Medulla oblongata (tissue), 1 donor: ENCODE measurements around the gene SLC35F3.

Experiments used
- DNase-seq: peaks from one replicate; pipeline ENCODE4 v3.0.0-alpha.2; 2015; ENCODE audit errors: extremely low spot score

SLC35F3 gene

DNA sequence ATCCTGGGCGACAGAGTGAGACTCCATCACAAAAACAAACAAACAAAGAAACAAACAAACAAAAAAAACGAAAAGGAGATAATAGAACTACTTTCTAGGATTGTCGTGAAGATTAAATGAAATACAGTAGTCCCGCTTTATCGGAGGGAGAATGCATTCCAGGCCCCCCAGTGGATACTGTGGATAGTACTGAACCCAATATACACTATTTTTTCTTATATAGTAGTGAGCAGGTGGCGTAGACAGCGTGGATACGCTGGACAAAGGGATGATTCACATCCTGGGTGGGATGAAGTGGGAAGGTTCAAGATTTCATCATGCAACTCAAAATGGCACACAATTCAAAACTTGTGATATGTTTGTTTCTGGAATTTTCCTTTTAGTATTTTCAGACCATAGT is 8.0 kb downstream of the SLC35F3 start:
- DNase-seq: no peak

DNA sequence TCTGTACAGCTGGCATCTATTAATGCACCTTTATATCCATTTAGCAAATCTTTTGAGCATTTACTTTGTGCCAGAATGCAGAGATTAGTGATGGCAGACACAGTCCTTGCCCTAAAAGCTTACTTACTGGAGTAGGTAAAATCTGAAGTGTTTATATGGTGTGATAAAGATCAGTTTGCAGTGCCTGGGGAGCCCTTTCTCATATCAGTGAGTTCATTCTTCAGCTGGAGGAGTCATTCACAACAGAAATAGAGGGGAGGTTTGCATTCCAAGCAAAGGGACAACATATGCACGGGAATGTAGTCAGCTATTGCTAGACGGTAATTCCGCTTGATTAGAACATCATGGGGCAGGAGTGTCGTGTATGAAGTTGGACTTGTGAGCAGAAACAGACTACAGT is 8.4 kb downstream of the SLC35F3 start:
- DNase-seq: no peak

DNA sequence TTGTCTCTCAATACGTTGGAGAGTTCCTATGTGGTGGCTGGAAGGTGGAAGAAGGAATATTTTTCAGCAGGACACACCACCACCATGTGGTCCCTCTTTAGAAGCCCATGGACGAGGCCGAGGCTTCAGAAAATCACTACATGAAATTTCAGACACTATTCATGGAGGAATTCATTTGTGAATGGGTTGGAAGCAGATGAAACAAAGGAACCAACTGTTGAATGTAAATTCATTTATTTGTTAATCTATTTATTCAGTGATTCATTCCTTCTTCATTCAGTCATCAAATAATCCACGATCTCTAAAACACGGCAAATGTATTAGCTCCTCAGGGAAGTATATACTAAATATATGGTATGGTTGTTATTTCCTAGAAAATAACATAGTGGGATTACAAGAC is 12.2 kb downstream of the SLC35F3 start:
- no peak for DNase-seq

- no peak for DNase-seq
Observed at GRCh38 chr1:233919786-233920185, 15.3 kb downstream of the SLC35F3 start.

GRCh38 chr1:233928123-233928522 is 23.6 kb downstream of the SLC35F3 start:
- no peak for DNase-seq

DNA sequence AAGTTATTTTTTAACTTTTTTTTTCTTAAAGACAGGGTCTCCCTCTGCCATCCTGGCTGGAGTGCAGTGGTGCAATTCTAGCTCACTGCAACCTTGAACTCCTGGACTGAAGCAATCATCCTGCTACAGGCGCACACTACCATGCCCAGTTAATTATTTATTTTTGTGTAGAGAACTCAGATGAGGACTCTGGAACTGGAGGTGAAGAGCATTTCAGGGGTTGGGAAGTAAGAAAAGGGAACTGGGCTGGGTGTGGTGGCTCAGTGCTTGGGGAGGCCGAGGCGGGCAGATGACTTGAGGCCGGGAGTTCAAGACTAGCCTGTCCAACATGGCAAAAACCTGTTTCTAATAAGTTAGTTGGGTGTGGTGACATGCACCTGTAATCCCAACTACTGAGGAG is 28.9 kb downstream of the SLC35F3 start:
- no peak for DNase-seq

DNA sequence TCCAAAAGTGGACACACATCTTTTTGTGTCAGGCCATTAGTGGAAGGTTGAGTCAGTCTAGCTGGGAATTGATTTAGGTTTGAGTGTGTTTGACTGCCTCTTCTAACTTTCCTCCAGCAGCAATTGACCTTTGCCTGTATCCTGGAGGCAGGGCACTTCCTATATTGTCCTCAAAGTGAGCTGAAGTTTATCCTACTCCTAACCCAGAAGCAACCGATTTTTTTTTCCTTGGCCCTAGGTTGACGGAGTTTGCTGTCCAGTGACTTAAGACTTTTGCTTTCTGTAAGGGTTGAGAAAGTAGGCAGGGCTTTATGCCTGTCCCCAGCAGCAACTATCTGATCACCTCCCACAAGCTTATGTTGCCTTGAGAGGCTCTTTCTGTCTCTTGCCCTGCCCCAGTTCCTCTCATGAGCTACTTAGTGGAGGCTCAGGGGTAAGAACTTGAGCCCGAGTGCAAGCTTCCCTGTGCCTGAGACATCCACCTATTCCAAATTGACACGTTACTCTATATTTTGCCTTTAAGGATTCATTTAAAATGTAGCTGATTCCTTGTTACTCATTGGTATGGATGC is 30.9 kb downstream of the SLC35F3 start:
- no peak for DNase-seq

- no peak for DNase-seq
Observed at GRCh38 chr1:233936422-233936821, 31.9 kb downstream of the SLC35F3 start.

- no peak for DNase-seq
Observed at GRCh38 chr1:233936842-233937241, 32.4 kb downstream of the SLC35F3 start.

DNA sequence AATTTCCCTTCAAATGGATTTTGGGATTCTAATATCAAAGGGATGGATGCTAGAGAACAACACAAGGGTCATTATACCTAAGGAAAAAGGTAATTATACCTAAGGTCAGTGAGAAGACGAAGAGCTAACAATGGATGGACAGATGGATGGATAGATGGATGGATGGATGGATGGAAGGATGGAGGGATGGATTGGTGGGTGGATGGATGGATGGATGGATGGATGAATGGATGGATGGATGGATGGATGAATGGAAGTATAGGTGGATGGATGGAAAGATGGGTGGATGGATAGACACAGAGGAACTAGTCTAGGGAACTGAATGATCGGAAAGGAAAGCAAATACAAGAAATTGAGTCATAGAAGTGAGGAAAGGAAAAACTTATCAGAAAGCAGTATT is 34.0 kb downstream of the SLC35F3 start:
- no peak for DNase-seq

DNA sequence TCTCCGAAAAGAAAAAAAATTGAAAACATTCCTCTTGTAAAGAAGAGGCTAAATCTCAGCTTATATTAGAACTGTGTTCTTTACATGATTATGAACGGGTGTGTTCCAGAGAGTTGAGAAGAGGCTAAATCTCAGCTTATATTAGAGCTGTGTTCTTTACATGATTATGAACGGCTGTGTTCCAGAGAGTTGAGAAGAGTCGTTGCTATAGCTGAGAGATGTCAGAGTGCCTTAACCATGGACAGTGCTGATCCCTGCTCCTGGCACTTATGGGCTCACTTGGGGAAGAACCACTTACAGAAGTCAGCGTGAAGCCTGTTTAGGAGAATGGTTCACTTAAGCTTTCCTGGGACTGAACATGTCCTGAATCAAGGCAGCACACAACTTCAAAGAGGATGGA is 35.0 kb downstream of the SLC35F3 start:
- DNase-seq: no peak

- no peak for DNase-seq
Observed at GRCh38 chr1:233940908-233941307, 36.4 kb downstream of the SLC35F3 start.

GRCh38 chr1:233944601-233945000 is 40.1 kb downstream of the SLC35F3 start:
- DNase-seq: no peak

GRCh38 chr1:233945573-233945972 is 41.1 kb downstream of the SLC35F3 start:
- DNase-seq: no peak

GRCh38 chr1:233945979-233946378 is 41.5 kb downstream of the SLC35F3 start:
- no peak for DNase-seq

DNA sequence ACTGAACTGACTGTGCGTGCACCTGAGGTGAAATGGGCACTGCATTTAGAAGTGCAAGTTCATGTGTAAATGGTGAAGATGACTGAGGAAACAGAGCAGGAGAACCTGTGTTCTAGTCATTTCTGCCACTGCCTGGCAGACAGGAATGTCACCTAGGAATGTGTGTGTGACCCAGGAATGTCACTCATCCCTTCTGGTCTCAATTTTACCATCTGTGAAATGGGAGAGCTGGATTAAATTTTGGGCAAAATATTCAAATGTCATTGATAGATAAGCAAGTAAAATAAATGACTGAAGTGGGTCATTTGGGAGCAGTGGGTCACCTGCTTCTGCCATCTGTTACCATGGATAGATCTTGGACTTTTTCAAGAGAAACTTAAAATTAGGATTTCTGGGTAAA is 42.2 kb downstream of the SLC35F3 start:
- no peak for DNase-seq

GRCh38 chr1:233951804-233952203 is 47.3 kb downstream of the SLC35F3 start:
- no peak for DNase-seq

DNA sequence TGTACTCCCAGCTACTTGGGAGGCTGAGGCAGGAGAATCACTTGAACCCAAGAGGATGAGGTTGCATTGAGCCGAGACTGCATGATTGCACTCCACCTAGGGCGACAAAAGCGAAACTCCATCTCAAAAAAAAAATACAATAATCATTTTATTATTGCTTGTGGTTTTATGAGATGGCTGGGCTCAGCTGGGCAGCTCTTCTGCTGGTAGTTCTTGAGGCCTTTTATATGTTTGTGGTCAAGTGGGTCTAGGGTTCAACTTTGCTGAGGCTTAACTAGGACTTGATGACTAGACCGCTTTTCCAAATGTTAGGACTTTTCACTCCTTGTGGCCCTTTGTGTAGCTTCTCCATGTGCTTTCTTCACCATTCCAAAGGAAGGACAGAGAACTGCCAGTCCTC is 53.2 kb downstream of the SLC35F3 start:
- DNase-seq: no peak

DNA sequence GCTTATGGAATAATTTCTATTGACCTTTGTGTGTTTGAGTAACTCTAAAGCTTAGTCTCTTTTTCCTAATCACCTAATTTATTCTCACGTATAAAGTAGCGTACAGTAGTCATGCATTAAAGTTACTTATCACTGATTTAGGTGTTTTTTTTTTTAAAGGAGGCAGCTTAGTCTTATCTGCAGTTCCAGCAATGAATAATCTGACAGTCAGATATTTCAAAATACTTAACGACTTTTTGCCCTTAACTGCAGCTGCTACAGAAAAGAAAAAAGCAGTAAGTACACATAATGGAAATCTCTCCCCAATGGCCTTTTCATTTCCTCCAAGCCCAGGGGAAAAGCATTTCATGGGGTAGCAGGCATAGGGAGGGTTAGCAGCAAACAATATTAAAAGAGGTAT is 54.6 kb downstream of the SLC35F3 start:
- DNase-seq: no peak

DNA sequence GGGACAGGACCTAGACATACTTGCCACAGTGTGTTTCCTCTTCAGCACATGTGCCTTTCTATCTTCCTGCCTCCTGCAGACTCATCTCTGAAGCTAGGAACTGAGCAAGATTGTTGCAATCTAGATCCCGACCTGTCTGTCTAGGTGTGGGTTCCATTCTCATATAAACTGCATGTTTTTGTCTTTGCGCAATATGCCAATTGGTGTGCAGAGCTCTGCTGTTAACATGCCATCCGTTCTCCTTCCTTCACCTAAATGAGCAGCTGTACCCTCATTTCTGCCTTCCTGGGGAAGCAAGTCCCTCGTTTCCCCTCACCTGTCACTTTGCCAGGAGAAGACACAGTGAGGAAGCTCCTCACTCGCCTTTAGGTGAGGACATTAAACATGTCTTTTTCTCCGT is 55.5 kb downstream of the SLC35F3 start:
- DNase-seq: no peak

GRCh38 chr1:233960386-233960785 is 55.9 kb downstream of the SLC35F3 start:
- no peak for DNase-seq

- DNase-seq: no peak
Observed at GRCh38 chr1:233962878-233963277, 58.4 kb downstream of the SLC35F3 start.

GRCh38 chr1:233965856-233966255 is 61.4 kb downstream of the SLC35F3 start:
- no peak for DNase-seq

DNA sequence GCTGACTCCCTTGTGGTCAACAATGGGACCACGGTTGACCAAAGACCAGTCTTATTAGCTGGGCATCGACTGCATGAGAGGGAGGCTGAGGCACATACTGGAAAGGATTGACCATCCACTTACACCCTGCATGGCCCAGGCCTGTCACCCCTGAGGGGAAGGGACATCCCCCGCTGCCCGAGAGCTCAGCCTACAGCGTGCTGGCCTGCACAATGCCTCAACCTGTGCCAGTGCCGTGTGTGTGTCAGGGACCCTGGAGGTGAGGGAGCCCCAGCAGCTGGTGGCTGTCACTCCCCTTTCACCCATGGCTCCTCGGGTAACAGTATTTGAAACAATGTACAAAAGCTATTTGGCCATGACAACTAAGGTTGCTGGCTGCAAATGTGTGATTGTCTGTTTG is 67.3 kb downstream of the SLC35F3 start:
- no peak for DNase-seq

DNA sequence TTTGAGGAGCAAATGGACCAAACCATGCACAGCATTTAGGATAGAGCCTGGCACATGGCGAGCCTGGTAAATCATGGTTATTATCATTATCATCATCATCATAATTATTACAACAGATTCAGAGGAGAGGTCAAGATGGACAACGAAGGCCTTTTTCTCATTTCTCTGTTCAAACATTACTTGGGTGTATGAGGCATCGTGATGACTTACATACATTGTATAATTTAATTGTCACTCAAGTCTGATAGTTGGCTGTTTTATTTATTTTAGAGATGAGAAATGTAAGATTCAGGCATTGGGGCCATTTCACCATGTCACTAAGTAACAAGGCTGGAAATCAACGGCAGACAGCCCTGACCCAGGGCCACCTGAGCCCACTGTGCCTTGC is 68.1 kb downstream of the SLC35F3 start:
- no peak for DNase-seq
